Measurements from ENCODE around the gene FCN3. TPM values are rescaled to one million over a fixed set of nuclear protein-coding genes. Genes with fewer than 3 reads are reported as not detected.

FCN3 gene
- total RNA-seq, 2 donors from 2014 or later: 0.26 TPM; not detected in 1

DNA sequence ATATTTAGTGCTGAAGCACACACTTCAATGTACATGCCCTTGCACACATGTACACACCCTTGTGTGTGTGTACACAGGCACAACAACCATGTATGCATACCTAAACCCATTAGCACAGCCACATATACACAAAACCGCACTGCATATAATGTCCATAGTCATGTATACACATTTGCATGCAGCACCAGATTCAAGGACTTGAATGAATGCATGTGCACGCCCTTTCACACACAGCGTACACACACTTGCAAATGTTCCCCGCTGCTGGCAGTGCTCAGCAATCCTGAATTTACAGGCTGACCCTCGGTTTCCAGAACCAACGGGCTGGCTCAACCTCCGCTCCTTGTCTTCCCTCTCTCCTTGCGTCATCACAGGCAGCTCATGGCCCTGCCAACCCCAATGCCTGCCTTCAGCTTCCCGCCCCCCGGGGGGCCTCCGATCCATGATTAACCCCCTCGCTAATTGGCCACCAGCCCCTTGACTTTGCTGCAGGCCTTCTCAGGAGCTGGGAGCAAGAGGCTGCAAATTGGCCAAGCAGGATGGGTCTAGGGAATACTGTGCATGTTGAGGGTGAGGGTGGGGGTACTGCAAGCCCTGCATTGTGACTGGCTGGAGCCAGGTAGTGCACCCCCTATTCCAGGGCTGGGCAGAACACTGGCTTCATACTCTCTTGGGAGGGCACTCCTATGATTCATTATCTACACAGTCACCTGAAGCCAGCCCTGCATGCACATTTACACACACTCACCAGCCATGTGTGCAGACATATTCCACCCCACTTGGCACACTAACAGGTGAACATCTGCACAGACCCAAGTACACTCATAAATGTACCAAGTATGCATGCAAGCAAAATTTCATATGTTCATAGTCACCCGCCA, 25.7 kb upstream of the FCN3 start:
- Mint-ChIP-seq H3K36me3 (ENCODE audit: low read depth) (no peaks in the 10 kb centered on the region), H3K9me3 (no peaks in the 10 kb centered on the region), H3K4me3 (no peak overlapping the region), H3K27ac (peak overlapping the region; percentile 16), H3K27me3 (ENCODE audit: insufficient read depth) (no peaks in the 10 kb centered on the region), H3K4me1 (peaks cover 57% of the 10 kb centered on the region)
- peak; percentile 67 for DNase-seq
- no peak overlapping the region for H3K9ac ChIP-seq (ENCODE audit: extremely low read depth, low read length, poor library complexity, severe bottlenecking)
- H3K27me3 ChIP-seq (ENCODE audit: control insufficient read depth, insufficient read depth, low read length, poor library complexity, severe bottlenecking): no peaks in the 10 kb centered on the region
- TF ChIP-seq, protein P1, sequence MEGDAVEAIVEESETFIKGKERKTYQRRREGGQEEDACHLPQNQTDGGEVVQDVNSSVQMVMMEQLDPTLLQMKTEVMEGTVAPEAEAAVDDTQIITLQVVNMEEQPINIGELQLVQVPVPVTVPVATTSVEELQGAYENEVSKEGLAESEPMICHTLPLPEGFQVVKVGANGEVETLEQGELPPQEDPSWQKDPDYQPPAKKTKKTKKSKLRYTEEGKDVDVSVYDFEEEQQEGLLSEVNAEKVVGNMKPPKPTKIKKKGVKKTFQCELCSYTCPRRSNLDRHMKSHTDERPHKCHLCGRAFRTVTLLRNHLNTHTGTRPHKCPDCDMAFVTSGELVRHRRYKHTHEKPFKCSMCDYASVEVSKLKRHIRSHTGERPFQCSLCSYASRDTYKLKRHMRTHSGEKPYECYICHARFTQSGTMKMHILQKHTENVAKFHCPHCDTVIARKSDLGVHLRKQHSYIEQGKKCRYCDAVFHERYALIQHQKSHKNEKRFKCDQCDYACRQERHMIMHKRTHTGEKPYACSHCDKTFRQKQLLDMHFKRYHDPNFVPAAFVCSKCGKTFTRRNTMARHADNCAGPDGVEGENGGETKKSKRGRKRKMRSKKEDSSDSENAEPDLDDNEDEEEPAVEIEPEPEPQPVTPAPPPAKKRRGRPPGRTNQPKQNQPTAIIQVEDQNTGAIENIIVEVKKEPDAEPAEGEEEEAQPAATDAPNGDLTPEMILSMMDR (conservative IDR thresholded peaks at IDR 0.05): no peak
- H3K4me1 ChIP-seq (ENCODE audit: control insufficient read depth, insufficient read depth, low read length): peaks cover 22% of the 10 kb centered on the region
- 73 to 74% methylated on average over 10 to 13 of the region's 13 CpGs for WGBS, 2 experiments (ENCODE audit: insufficient coverage in 1 of 2, insufficient read length in 1 of 2)
- H3K4me3 ChIP-seq (ENCODE audit: low read length): no peak overlapping the region
- no peak overlapping the region for H3K27ac ChIP-seq (ENCODE audit: low read depth, low read length)
- no peaks in the 10 kb centered on the region for H3K9me3 ChIP-seq (ENCODE audit: control insufficient read depth, low read length)
- no peaks in the 10 kb centered on the region for H3K36me3 ChIP-seq (ENCODE audit: control insufficient read depth, insufficient read depth, low read length)

DNA sequence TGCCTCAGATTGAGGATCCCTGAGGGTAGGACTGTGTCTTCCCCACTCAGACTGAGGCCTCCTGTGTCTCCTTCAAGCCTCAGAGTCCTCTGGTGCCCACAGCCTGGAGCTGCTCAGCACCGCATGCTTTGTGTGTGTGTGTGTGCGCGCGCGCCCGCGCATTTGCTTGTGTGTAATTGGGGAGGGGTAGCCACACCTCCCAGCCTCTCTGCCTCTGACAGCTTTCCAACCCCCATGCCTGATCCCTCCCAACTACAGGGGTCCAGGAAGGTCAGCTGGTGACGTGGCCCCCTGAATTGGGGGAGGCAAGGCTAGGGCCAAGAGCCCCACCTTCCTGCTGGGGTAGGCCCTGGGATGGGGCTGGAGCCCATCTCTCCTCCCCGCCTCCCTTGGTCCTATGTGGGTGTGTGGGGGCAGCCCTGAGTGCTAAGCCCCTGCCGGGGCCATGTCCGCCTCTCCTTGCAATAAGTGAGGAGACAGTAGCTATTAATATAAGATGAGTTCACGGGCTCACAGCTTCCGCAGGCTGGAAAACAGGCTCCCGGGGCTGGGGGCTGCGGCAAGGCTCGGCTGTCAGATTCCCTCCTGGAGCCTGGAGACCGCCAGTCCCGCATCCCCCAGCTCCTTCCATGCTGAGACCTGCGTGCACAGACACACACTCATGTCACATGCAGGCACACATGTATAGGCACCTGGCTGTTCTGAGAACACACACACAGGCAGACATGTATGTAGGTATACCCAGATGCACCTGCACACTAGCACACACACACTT, 24.8 kb upstream of the FCN3 start:
- Histone ChIP-seq H3K4me1 (ENCODE audit: control insufficient read depth, insufficient read depth, low read length) (peaks cover 14% of the 10 kb centered on the region), H3K9ac (ENCODE audit: extremely low read depth, low read length, poor library complexity, severe bottlenecking) (no peak overlapping the region), H3K27ac (ENCODE audit: low read depth, low read length) (peak overlapping the region; percentile 59), H3K9me3 (ENCODE audit: control insufficient read depth, low read length) (no peaks in the 10 kb centered on the region), H3K4me3 (ENCODE audit: low read length) (no peak overlapping the region), H3K27me3 (ENCODE audit: control insufficient read depth, insufficient read depth, low read length, poor library complexity, severe bottlenecking) (no peaks in the 10 kb centered on the region), H3K36me3 (ENCODE audit: control insufficient read depth, insufficient read depth, low read length) (no peaks in the 10 kb centered on the region)
- H3K4me1 Mint-ChIP-seq: peaks cover 50% of the 10 kb centered on the region
- peak overlapping the region; percentile 66 for H3K27ac Mint-ChIP-seq
- 90 to 97% methylated on average over 6 to 13 of the region's 19 CpGs for WGBS, 2 experiments (ENCODE audit: insufficient coverage in 1 of 2, insufficient read length in 1 of 2)
- TF ChIP-seq, protein P1 (conservative IDR thresholded peaks at IDR 0.05): no peak
- H3K27me3 Mint-ChIP-seq (ENCODE audit: insufficient read depth): no peaks in the 10 kb centered on the region
- no peaks in the 10 kb centered on the region for H3K9me3 Mint-ChIP-seq
- H3K4me3 Mint-ChIP-seq: no peak overlapping the region
- no peaks in the 10 kb centered on the region for H3K36me3 Mint-ChIP-seq (ENCODE audit: low read depth)
- DNase-seq: peak; percentile 68

DNA sequence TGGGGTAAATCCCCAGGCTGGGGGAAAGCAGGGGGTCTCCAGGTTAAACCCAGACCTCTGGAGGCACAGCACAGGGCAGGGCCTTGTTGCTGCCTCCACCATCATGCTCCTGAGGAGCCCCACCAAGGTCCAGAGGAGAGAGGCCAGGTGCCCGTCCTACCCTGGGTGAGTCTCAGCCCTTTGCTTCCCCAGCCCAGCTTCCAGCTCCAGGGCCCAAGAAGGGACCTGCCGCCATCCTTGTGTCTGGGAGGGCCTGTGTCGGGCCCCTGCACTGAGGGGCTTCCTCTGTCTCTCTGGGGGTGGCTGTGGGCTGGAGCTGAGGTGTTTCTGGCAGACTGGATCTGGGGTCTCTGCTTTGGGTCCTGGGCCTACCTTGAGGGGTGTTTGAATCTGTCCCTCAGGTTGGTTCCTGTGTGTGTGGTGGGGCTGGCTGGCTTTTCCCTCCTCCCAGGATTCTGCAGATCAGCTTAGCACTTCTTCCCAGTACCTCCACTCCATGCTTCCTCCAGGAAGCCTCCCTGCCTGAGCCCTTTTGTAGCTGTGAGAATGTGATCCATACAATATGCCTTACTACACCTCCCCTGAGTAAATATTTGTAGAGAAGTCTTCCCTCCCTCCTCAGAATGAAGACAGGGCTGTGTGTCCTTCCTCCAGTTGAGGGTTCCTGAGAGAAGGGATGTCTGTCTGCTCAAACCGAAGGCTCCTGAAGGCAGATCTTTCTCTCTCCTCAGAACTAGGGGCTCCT, 24.0 kb upstream of the FCN3 start:
- Histone ChIP-seq H3K4me3 (ENCODE audit: low read length) (no peak overlapping the region), H3K27ac (ENCODE audit: low read depth, low read length) (peak overlapping the region; percentile 59), H3K27me3 (ENCODE audit: control insufficient read depth, insufficient read depth, low read length, poor library complexity, severe bottlenecking) (no peaks in the 10 kb centered on the region), H3K36me3 (ENCODE audit: control insufficient read depth, insufficient read depth, low read length) (no peaks in the 10 kb centered on the region), H3K4me1 (ENCODE audit: control insufficient read depth, insufficient read depth, low read length) (peaks cover 14% of the 10 kb centered on the region), H3K9ac (ENCODE audit: extremely low read depth, low read length, poor library complexity, severe bottlenecking) (no peak overlapping the region), H3K9me3 (ENCODE audit: control insufficient read depth, low read length) (no peaks in the 10 kb centered on the region)
- TF ChIP-seq, protein P1 (conservative IDR thresholded peaks at IDR 0.05): no peak
- peak; percentile 63 for DNase-seq
- Mint-ChIP-seq H3K4me3 (peak overlapping the region; percentile 1), H3K27ac (peak overlapping the region; percentile 66), H3K9me3 (no peaks in the 10 kb centered on the region), H3K36me3 (ENCODE audit: low read depth) (no peaks in the 10 kb centered on the region), H3K27me3 (ENCODE audit: insufficient read depth) (no peaks in the 10 kb centered on the region), H3K4me1 (peaks cover 43% of the 10 kb centered on the region)
- WGBS, 2 experiments (ENCODE audit: insufficient coverage in 1 of 2, insufficient read length in 1 of 2): 89 to 91% methylated on average over 3 to 4 of the region's 4 CpGs

All from endodermal cell (in vitro differentiated cells).